Measurements from ENCODE around the gene MAFG.

GRCh38 chr17:81968396-81968745 lies 40.8 kb upstream of the MAFG start:
- TF ChIP-seq CTCF (IDR thresholded peaks at IDR 0.05; ENCODE audit: extremely low read depth in 1 of 2, insufficient read depth in 1 of 2, low read depth in 1 of 2, low read length in 2 of 2), result no peak
- no peak for TF ChIP-seq POLR2A (IDR thresholded peaks at IDR 0.05; ENCODE audit: low read depth, low read length)
- TF ChIP-seq EZH2 (IDR thresholded peaks at IDR 0.05; ENCODE audit: borderline replicate concordance, low read depth, low read length, severe bottlenecking), result no peak
- TF ChIP-seq JUN (IDR thresholded peaks at IDR 0.05; ENCODE audit: borderline replicate concordance, insufficient read depth, insufficient read length, low read depth), result no peak
- TF ChIP-seq MYC (IDR thresholded peaks at IDR 0.05; ENCODE audit: low read depth, low read length), result no peak

Data from endothelial cell of umbilical vein (primary cell).